Camera-type eye (tissue), 1 donor: ENCODE results near the gene NAA60. TPM values are rescaled to one million over a fixed set of nuclear protein-coding genes. Genes with fewer than 3 reads are reported as not detected.

Experiments
- total RNA-seq: library from RNA; depleted of rRNA; stranded (reverse); fragments of >200 nt; gene quantifications from one replicate; pipeline ENCODE4 v1.2.3, GENCODE V29; 2014

Gene NAA60
- 35.3 TPM for total RNA-seq

GRCh38 chr16:3443108-3444031 lies at the start of gene NAA60, which contains the start of gene ZNF597:
TSS of gene NAA60 (plus strand) at chr16:3443680. CDS start at chr16:3476228, 32,548 bp downstream.
TSS of gene ZNF597 (minus strand) at chr16:3443504. CDS start at chr16:3443153, 351 bp downstream.

GRCh38 chr16:3400779-3401688 lies 42.4 kb upstream of the NAA60 start, which contains the start of the genes ZNF174 and ZSCAN32:
TSS of gene ZNF174 (plus strand) at chr16:3401215. CDS start at chr16:3402005, 790 bp downstream.
TSS of gene ZSCAN32 (minus strand) at chr16:3401004. CDS start at chr16:3397557, 3,447 bp downstream.

GRCh38 chr16:3495176-3495575 lies 51.7 kb downstream of the NAA60 start, which contains the start of gene C16orf90:
TSS of gene C16orf90 (minus strand) at chr16:3495489. CDS start at chr16:3495421, 68 bp downstream.

Other genes starting within 250 kb of the NAA60 start
- gene ZNF200, start 208.5 kb upstream of the NAA60 start, total RNA-seq: 16.1 TPM
- gene MEFV, start 187.0 kb upstream of the NAA60 start, total RNA-seq: 0.99 TPM
- gene ZNF263, start 160.2 kb upstream of the NAA60 start, total RNA-seq: 82.8 TPM
- 26.5 TPM for gene TIGD7, start 138.2 kb upstream of the NAA60 start, total RNA-seq
- gene ZNF75A, start 138.2 kb upstream of the NAA60 start, total RNA-seq: 67.9 TPM
- gene OR2C1, start 87.8 kb upstream of the NAA60 start, total RNA-seq: 0.99 TPM
- 15.6 TPM for gene ZSCAN32, start 42.7 kb upstream of the NAA60 start, total RNA-seq
- 13.5 TPM for gene ZNF174, start 42.5 kb upstream of the NAA60 start, total RNA-seq
- 4.3 TPM for gene ZNF597, start 176 bp upstream of the NAA60 start, total RNA-seq
- gene C16orf90, start 51.8 kb downstream of the NAA60 start, total RNA-seq: not detected
- 35.1 TPM for gene CLUAP1, start 57.3 kb downstream of the NAA60 start, total RNA-seq
- gene NLRC3, start 133.7 kb downstream of the NAA60 start, total RNA-seq: 0.71 TPM
- 9.7 TPM for gene SLX4, start 167.9 kb downstream of the NAA60 start, total RNA-seq
- gene DNASE1, start 211.0 kb downstream of the NAA60 start, total RNA-seq: 47.5 TPM